GM21717 (cell line): ENCODE measurements around the gene KYNU.
A peak's percentile ranks its signal among the peaks of the same experiment; 100 is the strongest.
"Not testable (repeated sequence)": the region's sequence is repeated elsewhere in the genome, so short reads cannot be mapped to it uniquely, and the experiment has no call there.

Experiments
- ATAC-seq: cut with Tn5 transposase; IDR thresholded peaks from one replicate; pipeline ENCODE4 v1.9.1; 2021; ENCODE audit warnings: mild to moderate bottlenecking, moderate library complexity; ENCODE audit not compliant: unreplicated experiment

KYNU gene

GRCh38 chr2:142993771-142994170 is 116.3 kb downstream of the KYNU start:
- ATAC-seq, result no peak

- ATAC-seq, result no peak
Measured at GRCh38 chr2:142994665-142995064, 117.2 kb downstream of the KYNU start.

DNA sequence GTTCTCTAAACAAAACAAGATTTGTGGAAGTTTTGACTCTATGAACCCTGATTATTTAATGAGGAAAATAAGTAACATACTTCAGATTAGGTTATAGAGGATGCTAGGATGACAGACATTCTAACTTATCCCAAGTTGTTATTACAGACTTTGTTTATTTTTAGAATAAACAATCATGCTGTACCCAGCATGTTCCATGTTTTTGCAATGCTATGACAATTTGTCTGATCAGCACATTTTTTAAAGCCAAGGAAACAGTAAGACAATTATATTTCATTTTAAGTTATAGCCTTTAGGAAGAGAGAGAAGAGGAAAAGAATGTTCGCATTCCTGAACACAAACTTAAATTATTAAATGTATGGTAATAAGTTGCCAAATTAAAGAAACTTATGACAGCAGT is 119.8 kb downstream of the KYNU start:
- no peak for ATAC-seq

DNA sequence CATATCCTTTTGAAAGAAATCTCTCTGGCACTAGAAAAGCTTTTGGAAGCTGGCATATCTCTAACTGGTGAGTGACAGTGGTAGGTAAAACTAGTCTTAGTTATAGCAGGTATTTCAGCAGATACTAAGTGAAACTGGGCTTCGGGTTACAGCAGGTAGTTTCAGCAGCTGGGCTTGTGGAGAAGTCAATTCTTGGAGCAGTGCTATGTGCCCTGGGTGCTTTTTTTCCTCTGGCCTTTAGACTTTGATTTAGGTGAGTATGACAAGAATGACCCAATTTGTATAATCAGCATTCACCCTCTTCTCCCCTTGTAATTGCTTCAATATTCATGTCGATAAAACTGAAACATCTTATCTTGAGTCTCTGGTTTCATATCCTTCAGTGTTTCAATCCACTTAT is 123.1 kb downstream of the KYNU start:
- no peak for ATAC-seq

GRCh38 chr2:143001501-143001900 is 124.0 kb downstream of the KYNU start:
- no peak for ATAC-seq

DNA sequence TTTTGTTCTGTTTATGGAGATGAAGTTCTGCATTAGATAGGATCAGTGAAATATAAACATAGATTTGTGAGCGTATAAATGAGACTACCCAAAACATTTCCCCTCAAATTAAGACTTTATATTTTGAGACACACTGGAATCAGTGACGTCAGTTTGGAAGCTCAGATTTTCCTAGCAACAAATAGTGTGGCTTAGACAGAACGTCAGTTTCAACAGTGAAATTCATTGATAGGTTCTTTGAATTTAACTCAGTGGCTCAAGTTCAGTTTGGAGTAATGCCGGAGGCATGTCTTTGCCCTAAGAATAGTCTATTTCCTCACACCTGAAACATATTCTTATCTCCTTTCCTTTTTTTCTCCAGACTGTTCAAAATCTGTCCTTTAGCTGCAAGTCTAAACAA is 138.2 kb downstream of the KYNU start:
- no peak for ATAC-seq

DNA sequence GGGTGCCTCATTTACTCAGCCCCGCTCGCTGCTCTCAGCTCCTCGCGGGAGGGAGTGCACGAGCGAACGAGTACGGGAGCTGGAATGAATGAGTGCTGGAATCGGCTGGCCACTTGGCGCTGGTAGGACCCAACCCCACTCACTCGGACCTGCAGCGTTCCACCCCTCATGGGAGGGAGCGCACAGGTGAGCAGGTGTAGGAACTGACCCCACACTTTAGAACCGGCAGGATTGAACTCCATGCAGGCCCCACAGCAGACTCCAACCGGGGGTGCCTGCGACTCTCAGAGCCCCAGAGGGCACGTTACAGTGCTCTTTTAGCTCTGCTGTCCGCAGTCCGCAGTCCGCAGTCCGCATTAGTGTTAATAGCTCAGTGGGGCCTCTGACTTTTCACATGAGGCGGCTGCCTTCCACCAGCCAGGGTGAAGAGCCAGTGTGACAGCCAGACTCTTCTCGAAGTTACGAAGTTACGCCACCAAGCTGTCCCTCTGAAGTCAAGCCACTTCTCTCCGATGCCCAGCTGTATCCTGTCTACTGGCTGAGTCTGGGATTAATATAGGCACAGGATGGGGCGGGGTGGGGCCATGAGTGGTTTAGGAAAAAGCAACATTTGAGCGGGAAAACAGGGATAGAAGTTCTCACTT is 149.1 kb downstream of the KYNU start:
- no peak for ATAC-seq

- ATAC-seq, result no peak
Measured at GRCh38 chr2:143029141-143029540, 151.7 kb downstream of the KYNU start.

DNA sequence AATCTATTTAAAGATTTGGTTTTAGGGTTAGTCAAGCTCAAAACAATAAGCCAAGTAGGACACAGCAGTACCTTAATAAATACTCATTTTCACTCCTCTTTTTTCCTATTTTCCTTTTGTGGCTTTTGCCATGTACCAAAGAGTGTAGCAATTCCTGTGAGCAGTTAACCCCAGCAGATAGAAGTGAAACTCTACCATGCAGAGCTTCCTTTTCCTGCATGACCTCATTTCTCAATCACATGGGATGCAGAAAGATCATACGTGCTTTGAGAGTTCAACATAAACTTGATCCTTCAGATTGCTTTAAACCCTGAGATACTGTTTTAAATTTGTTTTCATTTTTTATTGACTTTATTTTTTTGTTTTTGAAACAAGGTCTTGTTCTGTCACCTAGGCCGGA is 152.7 kb downstream of the KYNU start:
- no peak for ATAC-seq

DNA sequence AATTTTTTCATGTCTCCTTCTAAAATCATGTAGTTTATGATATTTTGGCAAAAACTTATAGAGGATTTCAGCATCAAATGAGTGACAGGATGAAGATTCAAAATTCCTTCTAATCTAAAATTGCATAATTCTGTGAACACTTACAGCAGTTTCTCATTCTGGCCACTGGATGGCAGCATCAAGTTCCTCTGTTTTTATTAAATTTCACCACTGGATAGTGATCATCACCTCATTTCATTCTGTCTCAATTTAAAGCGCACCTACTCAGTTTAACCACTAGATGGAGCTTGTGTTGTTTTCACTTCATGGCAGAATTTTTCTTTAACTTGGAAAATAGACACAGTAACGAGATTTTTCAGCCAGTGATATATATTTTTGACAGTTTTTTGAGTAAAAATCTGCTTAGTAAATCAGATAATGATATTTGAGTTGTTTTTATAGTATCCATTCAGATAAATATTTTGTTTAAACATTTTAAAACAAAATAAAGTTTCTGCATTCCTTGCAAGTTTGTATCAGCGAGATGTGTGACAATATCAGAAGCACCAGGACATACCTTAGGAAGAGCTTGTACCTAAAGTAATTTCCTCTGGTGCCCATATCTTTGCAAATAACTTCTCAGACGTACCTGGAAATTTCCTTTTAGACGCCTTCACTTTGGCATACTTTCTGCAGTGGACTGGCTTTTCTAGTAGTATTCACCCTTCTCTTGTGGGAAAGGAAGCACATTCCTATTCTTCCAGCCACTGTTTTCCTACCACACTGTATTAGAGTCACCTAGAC is 157.0 kb downstream of the KYNU start:
- peak; percentile 80 for ATAC-seq

DNA sequence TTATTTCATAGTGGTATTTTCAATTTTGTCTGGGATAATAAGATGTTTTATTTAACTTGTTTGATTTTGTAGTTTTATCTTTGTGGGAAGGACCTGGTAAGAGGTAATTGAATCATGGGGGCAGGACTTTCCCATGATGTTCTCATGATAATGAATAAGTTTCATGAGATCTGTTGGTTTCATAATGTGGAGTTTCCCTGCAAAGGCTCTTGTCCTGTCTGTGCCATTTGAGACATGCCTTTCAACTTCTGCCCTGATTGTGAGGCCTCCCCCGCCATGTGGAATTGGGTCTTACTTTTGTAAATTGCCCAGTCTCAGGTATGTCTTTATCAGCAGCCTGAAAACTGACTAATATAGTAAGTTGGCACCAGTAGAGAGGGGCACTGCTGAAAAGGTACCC is 174.0 kb downstream of the KYNU start:
- no peak for ATAC-seq

- ATAC-seq, result not testable (repeated sequence)
Measured at GRCh38 chr2:143053437-143053836, 176.0 kb downstream of the KYNU start.

- no peak for ATAC-seq
Measured at GRCh38 chr2:143056550-143056949, 179.1 kb downstream of the KYNU start.

GRCh38 chr2:143058851-143059250 is 181.4 kb downstream of the KYNU start:
- no peak for ATAC-seq

- no peak for ATAC-seq
Measured at GRCh38 chr2:143063612-143064200, 186.2 kb downstream of the KYNU start.

DNA sequence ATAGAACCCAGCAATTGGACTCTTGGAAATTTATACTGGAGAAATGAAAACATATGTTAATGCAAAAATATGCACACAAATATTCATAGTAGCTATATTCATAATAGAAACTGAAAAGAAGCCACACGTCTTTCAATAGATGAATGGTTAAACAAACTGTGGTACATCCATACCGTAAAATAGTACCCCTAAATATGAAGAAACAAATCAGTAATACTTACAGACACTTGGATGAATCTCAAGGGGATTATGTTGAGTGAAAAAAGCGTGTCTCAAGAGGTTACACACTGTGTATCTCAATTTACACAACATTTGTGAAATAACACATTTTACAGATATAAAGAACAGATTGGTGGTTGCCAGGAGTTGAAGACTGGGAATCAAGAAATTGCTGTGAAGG is 190.6 kb downstream of the KYNU start:
- ATAC-seq, result no peak

GRCh38 chr2:143068509-143068908 is 191.0 kb downstream of the KYNU start:
- no peak for ATAC-seq

- no peak for ATAC-seq
Measured at GRCh38 chr2:143070704-143071103, 193.2 kb downstream of the KYNU start.

GRCh38 chr2:143071185-143071876 is 193.9 kb downstream of the KYNU start:
- no peak for ATAC-seq

DNA sequence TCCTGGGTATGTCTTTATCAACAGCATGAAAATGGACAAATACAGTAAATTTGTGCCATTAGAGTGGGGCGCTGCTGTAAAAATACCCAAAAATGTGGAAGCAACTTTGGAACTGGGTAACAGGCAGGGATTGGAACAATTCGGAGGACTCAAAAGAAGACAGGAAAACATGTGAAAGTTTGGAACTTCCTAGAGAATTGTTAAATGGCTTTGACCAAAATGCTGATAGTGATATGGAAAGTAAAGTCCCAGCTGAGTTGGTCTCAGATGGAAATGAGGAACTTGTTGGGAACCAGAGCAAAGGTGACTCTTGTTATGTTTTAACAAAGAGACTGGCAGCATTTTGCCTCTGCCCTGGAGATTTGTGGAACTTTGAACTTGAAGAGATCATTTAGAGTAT is 197.4 kb downstream of the KYNU start:
- not testable (repeated sequence) for ATAC-seq

DNA sequence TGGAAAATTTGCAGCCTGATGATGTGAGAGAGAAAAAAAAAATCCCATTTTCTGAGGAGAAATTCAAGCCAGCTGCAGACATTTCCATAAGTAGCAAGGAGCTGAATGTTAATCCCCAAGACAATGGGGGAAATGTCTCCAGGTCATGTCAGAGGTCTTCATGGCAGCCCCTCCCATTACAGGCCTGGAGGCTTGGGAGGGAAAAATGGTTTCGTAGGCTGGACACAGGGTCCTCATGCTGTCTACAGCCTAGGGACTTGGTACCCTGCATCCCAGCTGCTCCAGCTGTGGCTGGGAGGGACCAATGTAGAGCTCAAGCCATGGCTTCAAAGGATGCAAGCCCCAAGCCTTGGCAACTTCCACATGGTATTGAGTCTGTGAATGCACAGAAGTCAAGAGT is 198.2 kb downstream of the KYNU start:
- no peak for ATAC-seq

GRCh38 chr2:143078104-143078503 is 200.6 kb downstream of the KYNU start:
- no peak for ATAC-seq
